Measurements from ENCODE around the gene COG5.

Gene COG5

GRCh38 chr7:107505997-107506673 is 57.6 kb downstream of the COG5 start:
- no peak for FAIRE-seq
- peak; percentile 23 for DNase-seq (ENCODE audit: low spot score)

- FAIRE-seq, result no peak
- no peak for DNase-seq (ENCODE audit: low spot score)
These were observed 58.4 kb downstream of the COG5 start for GRCh38 chr7:107505362-107505761.

GRCh38 chr7:107503687-107504086 is 60.0 kb downstream of the COG5 start:
- no peak for DNase-seq (ENCODE audit: low spot score)
- no peak for FAIRE-seq

DNA sequence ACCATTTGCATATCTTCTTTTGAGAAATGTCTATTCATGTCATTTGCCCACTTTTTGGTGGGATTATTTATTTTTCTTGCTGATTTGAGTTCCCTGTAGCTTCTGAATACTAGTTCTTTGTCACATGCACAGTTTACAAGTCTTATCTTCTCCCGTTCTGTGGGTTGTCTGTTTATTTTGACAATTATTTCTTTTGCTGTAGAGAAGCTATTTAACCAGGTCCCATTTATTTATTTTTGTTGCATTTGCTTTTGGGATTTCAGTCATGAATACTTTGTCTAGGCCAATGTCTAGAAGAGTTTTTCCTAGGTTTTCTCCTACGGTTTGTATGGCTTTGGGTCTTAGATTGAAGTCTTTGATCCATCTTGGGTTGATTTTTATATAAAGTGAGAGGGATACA is 60.9 kb downstream of the COG5 start:
- FAIRE-seq, result no peak
- DNase-seq (ENCODE audit: low spot score), result no peak

GRCh38 chr7:107502154-107502553 is 61.6 kb downstream of the COG5 start:
- DNase-seq (ENCODE audit: low spot score) (no peak), FAIRE-seq (peak; percentile 71)

- FAIRE-seq, result no peak
- peak; percentile 18 for DNase-seq (ENCODE audit: low spot score)
These were observed 62.1 kb downstream of the COG5 start for GRCh38 chr7:107501593-107501992.

DNA sequence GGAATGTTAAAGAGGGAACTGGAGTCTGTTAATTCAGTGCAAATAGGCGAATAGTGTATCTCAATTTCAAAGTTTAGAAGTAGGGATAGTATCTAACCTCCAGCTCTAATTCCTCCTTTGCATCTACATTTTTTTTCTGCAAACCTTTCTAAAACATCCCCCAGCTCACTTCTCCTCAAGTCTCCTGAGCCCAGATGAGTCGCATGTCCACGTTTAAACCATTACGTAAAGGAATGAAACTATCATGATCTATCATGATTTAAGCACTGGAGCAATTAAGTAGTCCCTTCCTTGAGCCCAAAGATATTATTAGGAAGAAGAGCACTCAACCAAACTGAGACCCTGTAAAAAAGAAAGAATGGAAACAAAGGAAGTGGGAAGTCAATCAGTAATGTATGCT is 64.0 kb downstream of the COG5 start:
- no peak for DNase-seq (ENCODE audit: low spot score)
- no peak for FAIRE-seq

DNA sequence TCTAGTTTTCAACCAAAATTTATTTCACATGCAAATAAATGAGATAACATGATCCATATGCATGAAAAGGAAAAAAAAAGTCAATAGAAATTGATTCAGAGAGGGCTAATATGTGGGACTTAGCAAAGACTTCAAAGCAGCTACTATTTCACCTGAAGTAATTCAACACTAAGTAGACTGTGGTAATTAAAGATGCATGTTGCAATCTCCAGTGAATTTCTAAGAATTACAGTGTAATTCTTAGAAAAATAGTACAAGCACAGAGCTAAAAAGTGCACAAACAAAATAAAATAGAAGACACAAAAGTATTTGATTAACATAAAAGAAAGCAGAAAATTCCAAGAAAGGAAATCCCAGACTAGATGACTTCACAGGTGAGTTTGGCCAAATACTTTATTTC is 68.2 kb downstream of the COG5 start:
- no peak for DNase-seq (ENCODE audit: low spot score)
- FAIRE-seq, result no peak

- no peak for DNase-seq (ENCODE audit: low spot score)
- no peak for FAIRE-seq
These were observed 68.8 kb downstream of the COG5 start for GRCh38 chr7:107494884-107495283.

GRCh38 chr7:107494315-107494751 is 69.4 kb downstream of the COG5 start:
- DNase-seq (ENCODE audit: low spot score) (no peak), FAIRE-seq (peak; percentile 74)

DNA sequence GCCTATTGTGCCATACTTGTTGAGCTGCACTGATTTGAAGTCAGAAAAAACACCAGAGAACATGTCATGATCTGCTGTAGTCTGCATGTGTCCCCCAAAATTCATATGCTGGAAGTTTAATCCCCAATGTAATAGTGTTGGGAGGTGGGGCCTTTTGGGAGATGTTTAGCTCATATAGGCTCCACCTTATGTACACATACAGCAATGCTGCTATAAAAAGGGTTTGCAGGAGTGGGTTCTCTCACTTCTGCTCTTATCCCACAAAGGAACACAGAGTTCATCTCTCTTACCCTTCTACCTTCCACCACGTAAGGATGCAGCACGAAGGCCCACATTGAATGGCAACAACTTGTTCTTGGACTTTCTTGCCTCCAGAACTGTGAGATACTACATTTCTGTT is 70.8 kb downstream of the COG5 start:
- no peak for DNase-seq (ENCODE audit: low spot score)
- no peak for FAIRE-seq

DNA sequence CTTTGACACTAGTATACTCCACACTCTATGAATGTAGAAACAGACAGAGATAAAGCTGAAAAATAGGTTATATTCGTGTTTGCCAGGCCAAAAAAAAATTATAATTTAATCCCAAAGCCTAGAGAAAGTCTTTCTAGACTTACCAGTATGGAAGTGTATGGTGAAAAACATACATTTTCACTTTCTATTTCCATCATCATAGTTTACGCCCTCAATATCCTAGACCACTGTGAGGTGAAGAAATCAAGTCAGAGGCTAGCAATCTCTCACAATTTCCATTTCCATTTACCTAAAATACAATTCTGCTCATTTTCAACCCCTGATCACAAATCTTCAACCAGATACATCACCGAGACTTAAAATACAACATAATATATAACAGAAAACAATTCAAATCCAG is 77.7 kb downstream of the COG5 start:
- no peak for FAIRE-seq
- no peak for DNase-seq (ENCODE audit: low spot score)

DNA sequence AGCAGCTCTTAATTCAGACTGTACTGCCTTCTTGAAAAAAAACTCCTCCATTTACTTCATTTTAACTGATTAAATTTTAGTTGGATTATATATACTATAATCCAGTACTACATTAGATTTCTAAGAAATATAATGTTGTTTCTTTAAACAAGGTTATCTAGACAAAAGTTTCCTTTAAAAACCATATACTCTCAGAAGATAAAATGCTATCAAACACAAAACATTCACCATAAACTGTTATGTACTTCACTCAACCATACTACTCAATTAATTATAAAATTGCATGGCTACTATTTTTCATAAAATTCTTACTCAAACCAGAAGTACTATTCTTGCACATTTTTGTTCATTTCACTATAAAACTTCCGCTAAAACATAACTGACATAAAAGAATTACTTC is 81.1 kb downstream of the COG5 start:
- no peak for FAIRE-seq
- no peak for DNase-seq (ENCODE audit: low spot score)

DNA sequence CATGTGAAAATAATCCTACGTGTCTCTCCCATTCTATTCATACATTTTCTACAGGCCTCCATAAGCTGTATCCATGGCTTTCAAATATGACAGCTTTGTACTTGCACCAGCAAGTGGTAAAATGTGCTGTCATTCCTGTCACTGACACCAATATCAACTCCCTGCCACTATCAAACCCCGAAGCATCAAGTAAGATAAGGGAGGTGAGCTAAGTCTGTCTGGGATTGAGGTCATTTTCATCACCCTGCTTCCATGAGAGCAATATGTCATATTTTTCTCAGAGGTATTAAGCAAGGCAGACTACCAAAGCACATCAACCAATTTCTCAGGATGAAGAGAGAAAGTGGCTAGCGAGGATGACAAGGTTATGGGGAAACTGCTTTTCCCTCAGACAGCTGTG is 82.8 kb downstream of the COG5 start:
- DNase-seq (ENCODE audit: low spot score) (no peak), FAIRE-seq (no peak)

DNA sequence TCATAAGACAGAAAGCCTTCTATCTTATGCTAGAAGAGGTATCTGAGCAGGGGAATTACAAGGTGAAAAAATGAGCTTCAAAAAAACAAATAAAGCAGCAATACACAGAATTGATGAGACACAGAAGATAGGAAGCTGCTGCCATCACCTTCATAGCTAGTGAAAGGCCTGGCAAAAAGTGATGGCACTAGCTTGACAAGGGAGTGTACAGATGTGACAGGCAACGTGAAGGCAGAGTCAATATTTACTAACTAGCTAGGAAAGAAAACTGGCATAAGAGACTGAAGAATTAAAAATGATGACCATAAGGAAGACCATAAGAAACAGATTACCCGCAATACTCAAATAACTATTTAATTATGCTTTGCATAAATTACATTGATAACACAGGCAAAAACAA is 84.4 kb downstream of the COG5 start:
- DNase-seq (ENCODE audit: low spot score) (no peak), FAIRE-seq (no peak)

DNA sequence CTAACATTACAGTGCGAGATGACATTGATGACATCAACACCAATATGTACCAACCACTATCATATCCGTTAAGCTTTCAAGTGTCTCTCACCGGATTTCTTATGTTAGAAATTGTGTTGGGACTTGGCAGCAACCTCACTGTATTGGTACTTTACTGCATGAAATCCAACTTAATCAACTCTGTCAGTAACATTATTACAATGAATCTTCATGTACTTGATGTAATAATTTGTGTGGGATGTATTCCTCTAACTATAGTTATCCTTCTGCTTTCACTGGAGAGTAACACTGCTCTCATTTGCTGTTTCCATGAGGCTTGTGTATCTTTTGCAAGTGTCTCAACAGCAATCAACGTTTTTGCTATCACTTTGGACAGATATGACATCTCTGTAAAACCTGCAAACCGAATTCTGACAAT is 89.6 kb downstream of the COG5 start:
- no peak for FAIRE-seq
- DNase-seq (ENCODE audit: low spot score), result no peak

DNA sequence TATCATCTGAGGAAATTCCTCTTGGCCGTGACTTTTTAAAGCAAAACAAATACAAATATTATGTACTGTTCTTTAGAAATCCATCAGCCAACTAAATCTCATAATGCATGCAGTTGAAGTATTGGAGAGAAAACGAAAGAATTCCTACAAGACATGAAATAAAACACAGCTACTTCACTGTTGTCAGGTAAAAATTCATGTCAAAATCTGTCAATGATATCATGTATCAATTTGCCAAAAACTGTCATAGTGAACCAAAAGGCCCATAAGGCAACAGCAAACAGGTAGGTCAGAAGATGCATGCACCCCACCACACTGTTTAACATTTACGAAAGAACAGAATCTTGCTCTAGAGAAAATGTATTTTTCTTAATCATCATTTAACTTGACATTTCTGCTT is 91.6 kb downstream of the COG5 start:
- FAIRE-seq (no peak), DNase-seq (ENCODE audit: low spot score) (no peak)

GRCh38 chr7:107471292-107472070 is 92.2 kb downstream of the COG5 start:
- FAIRE-seq (no peak), DNase-seq (ENCODE audit: low spot score) (no peak)

- FAIRE-seq, result no peak
- no peak for DNase-seq (ENCODE audit: low spot score)
These were observed 93.8 kb downstream of the COG5 start, which contains the start of gene GPR22 for GRCh38 chr7:107469929-107470328. Gene GPR22, plus strand, starts transcription at chr7:107470057. Its CDS starts 4,004 bp downstream, at chr7:107474061.

DNA sequence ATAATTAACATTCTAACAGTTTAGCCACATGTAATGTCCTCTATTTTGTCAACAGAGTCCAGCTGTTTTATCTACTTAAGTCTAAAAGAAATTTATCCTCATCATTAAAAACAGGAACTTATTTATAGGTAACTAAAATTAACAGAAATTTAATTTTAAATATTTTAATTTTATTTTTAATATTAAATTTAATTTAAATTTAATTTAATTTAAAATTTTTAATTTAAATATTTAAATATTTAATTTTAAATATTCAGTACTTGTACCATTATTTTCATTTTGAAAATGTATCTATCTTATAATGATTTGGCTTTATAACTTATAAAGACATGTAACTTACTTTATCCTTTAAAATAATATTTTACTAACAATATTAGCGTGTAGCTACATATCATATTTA is 94.9 kb downstream of the COG5 start:
- DNase-seq (ENCODE audit: low spot score) (no peak), FAIRE-seq (no peak)

- DNase-seq (ENCODE audit: low spot score), result no peak
- no peak for FAIRE-seq
These were observed 95.7 kb downstream of the COG5 start for GRCh38 chr7:107467972-107468371.

DNA sequence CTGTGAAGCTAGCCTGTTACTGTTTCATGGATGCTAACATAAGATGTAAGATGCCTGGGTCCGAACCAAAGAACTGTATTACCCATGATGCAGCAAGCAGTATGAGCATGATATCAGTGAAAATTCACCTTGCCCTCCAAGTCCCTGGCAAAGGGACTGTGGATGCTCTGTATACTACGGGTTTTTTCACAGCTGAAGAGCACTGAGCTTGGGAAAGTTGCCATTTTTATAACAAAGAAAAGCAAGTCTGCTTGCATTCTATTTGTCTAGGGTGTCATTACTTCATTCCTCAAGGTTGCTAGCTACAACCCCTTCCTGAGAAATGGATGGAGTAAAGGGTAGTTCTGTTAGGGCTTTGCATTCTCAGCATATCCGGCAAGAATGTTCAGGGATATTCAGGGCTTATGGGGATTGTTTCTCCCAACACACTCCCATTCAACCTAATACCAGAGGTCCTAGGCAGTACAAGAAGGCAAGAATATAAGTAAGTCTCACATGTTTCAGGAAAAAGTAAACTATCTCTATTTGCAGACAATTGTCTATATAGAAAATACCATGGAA is 99.0 kb downstream of the COG5 start:
- no peak for DNase-seq (ENCODE audit: low spot score)
- no peak for FAIRE-seq

All from urothelium cell line (cell line).